HEK293T (cell line): ENCODE results near the gene MCTP2.

Experiments used
- CTCF ChIA-PET: fragments of 350-600 bp; formaldehyde crosslinking; extraction: SDS; loops from one replicate; lab custom pipeline; 2021; ENCODE audit warnings: antibody characterized with exemption, inconsistent platforms; lab: Yijun Ruan, JAX
- POLR2A ChIA-PET: fragments of 350-600 bp; formaldehyde crosslinking; extraction: SDS; loops from one replicate; lab custom pipeline; 2020; ENCODE audit warnings: antibody characterized with exemption, inconsistent platforms; lab: Yijun Ruan, JAX
- DNase-seq: peaks from one replicate; pipeline ENCODE4 v3.0.0; 2012; ENCODE audit warnings: mixed read lengths; ENCODE audit errors: extremely low spot score
- ARNT ChIP-seq: fragments of 450-650 bp; IDR thresholded peaks from 2 replicates; pipeline ENCODE4 v1.6.1; 2017; ENCODE audit warnings: mild to moderate bottlenecking
- BHLHE40 ChIP-seq: fragments of 450-650 bp; IDR thresholded peaks from 2 replicates; pipeline ENCODE4 v1.6.1; 2016; ENCODE audit warnings: mild to moderate bottlenecking, moderate library complexity, borderline replicate concordance
- CTBP1 ChIP-seq: fragments of 450-650 bp; IDR thresholded peaks from 2 replicates; pipeline ENCODE4 v1.6.1; 2016; ENCODE audit warnings: borderline replicate concordance
- ELF4 ChIP-seq: fragments of 450-650 bp; IDR thresholded peaks from 2 replicates; pipeline ENCODE4 v1.6.1; 2017; ENCODE audit warnings: antibody characterized with exemption
- FOXA1 ChIP-seq: fragments of 450-650 bp; IDR thresholded peaks from 2 replicates; pipeline ENCODE4 v1.6.1; 2016; ENCODE audit warnings: mild to moderate bottlenecking
- FOXK2 ChIP-seq: fragments of 450-650 bp; IDR thresholded peaks from 2 replicates; pipeline ENCODE4 v1.6.1; 2016; ENCODE audit warnings: mild to moderate bottlenecking
- FOXM1 ChIP-seq: fragments of 450-650 bp; IDR thresholded peaks from 2 replicates; pipeline ENCODE4 v1.6.1; 2017; ENCODE audit warnings: mild to moderate bottlenecking, borderline replicate concordance
- HDGF ChIP-seq: fragments of 450-650 bp; IDR thresholded peaks from 2 replicates; pipeline ENCODE4 v1.6.1; 2017; ENCODE audit warnings: antibody characterized with exemption, borderline replicate concordance
- L3MBTL2 ChIP-seq: fragments of 450-650 bp; conservative IDR thresholded peaks from 2 replicates; pipeline ENCODE4 v1.6.1; 2016; ENCODE audit warnings: mild to moderate bottlenecking
- LEF1 ChIP-seq: fragments of 450-650 bp; IDR thresholded peaks from 2 replicates; pipeline ENCODE4 v1.6.1; 2017; ENCODE audit warnings: mild to moderate bottlenecking, borderline replicate concordance
- NFRKB ChIP-seq: fragments of 450-650 bp; IDR thresholded peaks from 2 replicates; pipeline ENCODE4 v1.6.1; 2016; ENCODE audit warnings: mild to moderate bottlenecking, moderate library complexity
- SP1 ChIP-seq: fragments of 450-650 bp; IDR thresholded peaks from 2 replicates; pipeline ENCODE4 v1.6.1; 2017
- SUZ12 ChIP-seq: fragments of 450-650 bp; IDR thresholded peaks from 2 replicates; pipeline ENCODE4 v1.6.1; 2016; ENCODE audit warnings: mild to moderate bottlenecking
- TARDBP ChIP-seq: fragments of 450-650 bp; IDR thresholded peaks from 2 replicates; pipeline ENCODE4 v1.6.1; 2016
- ZNF384 ChIP-seq: fragments of 450-650 bp; IDR thresholded peaks from 2 replicates; pipeline ENCODE4 v1.6.1; 2016
- TF ChIP-seq, protein P1 (sequence below): fragments of 450-650 bp; IDR thresholded peaks from 2 replicates; pipeline ENCODE4 v1.6.1; 2016

The MCTP2 gene

DNA sequence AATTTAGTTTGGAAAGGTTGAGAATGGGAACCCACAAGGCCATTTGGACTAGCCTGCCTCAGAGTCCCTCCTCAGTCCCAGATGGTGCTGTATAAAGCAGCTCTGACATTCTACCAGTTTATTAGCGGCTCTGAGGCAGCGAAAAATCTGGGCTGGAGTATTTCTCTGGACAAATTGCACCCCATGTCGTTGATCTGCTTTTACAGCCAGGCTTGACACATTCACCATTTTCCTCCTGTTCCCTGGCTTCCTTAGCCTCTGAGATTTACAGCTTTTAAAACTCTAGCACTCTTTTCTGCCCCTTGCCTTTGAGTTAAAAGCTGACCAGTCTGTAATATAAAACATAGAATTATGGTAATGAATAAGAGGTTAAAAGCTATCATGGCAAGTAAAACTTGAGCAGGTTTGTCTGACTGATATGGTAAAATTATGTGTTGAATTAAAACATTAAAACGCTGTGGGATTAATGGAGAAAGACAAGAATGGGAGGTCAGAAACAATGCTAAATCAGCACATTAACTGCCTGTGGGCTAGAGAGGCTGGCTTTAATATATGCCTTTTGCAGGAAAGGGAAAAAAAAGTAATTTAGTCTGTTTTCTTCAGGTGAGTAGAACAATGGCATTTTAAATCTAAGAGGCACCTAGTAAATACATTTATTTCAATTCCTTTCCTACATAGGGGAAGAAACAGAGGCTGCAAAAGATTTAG lies 131.2 kb downstream of the MCTP2 start:
- DNase-seq, result no peak
- CTCF ChIA-PET, result interaction anchor here (0.7 kb wide), 1 partner anchor 120 kb away, joined by 5 read pairs; no protein-coding TSS in a partner anchor
- TF ChIP-seq TARDBP, result no peak
- no peak for TF ChIP-seq ARNT
- TF ChIP-seq FOXK2, result no peak
- TF ChIP-seq L3MBTL2, result no peak
- no peak for TF ChIP-seq SP1
- TF ChIP-seq ZNF384, result no peak
- TF ChIP-seq BHLHE40, result no peak
- no peak for TF ChIP-seq SUZ12
- TF ChIP-seq LEF1, result no peak
- TF ChIP-seq NFRKB, result no peak
- TF ChIP-seq, protein P1, sequence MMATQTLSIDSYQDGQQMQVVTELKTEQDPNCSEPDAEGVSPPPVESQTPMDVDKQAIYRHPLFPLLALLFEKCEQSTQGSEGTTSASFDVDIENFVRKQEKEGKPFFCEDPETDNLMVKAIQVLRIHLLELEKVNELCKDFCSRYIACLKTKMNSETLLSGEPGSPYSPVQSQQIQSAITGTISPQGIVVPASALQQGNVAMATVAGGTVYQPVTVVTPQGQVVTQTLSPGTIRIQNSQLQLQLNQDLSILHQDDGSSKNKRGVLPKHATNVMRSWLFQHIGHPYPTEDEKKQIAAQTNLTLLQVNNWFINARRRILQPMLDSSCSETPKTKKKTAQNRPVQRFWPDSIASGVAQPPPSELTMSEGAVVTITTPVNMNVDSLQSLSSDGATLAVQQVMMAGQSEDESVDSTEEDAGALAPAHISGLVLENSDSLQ, result no peak
- no peak for TF ChIP-seq CTBP1
- no peak for TF ChIP-seq ELF4
- TF ChIP-seq HDGF, result no peak
- TF ChIP-seq FOXM1, result no peak
- no peak for TF ChIP-seq FOXA1
- POLR2A ChIA-PET, result no interaction called here

DNA sequence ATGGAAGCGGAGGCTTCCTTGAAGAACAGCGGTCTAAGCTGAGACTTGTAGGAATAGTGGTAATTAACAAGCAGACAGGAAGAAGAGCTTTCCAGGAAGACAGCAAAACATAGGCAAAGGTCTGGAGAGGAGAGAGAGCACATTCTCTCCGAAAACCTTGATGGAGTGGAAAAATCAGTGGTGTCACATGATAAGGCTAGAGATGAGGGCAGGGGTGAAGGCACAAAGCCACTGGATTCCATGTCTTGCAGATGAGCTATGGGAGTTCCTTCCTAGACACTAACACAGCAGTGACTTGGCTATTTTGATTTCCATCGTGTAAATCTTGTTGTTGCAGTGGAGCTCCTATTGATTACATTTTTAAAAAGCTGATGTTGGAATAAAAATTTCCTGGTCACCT lies 132.0 kb downstream of the MCTP2 start:
- POLR2A ChIA-PET, result no interaction called here
- no peak for TF ChIP-seq NFRKB
- TF ChIP-seq HDGF, result no peak
- TF ChIP-seq FOXA1, result no peak
- no peak for TF ChIP-seq SUZ12
- TF ChIP-seq L3MBTL2, result no peak
- no peak for TF ChIP-seq FOXM1
- TF ChIP-seq FOXK2, result no peak
- no peak for TF ChIP-seq TARDBP
- TF ChIP-seq LEF1, result no peak
- TF ChIP-seq, protein P1, result no peak
- no peak for TF ChIP-seq ZNF384
- no peak for TF ChIP-seq BHLHE40
- TF ChIP-seq CTBP1, result no peak
- no peak for TF ChIP-seq ARNT
- TF ChIP-seq SP1, result no peak
- CTCF ChIA-PET, result no interaction called here
- no peak for DNase-seq

DNA sequence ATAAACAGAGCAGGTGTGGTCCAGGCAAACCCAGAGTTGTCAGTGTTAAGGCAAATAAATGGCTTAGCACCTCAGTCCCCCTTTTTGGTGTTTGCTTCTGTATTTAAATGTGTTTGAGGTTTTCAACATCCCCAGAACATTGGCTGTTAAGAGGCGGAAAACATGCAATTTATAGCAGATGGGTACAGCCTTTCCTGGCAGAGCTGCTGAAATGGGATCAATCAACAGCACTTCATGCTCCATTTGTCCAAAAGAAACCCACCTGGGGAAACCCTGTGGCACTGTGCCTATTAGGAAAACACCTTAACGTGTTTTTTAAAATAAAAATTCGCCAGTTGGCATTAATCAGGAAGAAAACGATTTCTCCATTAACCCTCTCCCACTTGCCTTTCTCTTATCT lies 135.4 kb downstream of the MCTP2 start:
- no peak for DNase-seq
- POLR2A ChIA-PET, result no interaction called here
- TF ChIP-seq FOXM1 (no peak), ARNT (no peak), ZNF384 (no peak), FOXA1 (no peak), L3MBTL2 (no peak), LEF1 (no peak), NFRKB (no peak), SP1 (no peak), ELF4 (no peak), BHLHE40 (no peak), HDGF (no peak), TARDBP (no peak), SUZ12 (no peak)
- CTCF ChIA-PET, result no interaction called here

DNA sequence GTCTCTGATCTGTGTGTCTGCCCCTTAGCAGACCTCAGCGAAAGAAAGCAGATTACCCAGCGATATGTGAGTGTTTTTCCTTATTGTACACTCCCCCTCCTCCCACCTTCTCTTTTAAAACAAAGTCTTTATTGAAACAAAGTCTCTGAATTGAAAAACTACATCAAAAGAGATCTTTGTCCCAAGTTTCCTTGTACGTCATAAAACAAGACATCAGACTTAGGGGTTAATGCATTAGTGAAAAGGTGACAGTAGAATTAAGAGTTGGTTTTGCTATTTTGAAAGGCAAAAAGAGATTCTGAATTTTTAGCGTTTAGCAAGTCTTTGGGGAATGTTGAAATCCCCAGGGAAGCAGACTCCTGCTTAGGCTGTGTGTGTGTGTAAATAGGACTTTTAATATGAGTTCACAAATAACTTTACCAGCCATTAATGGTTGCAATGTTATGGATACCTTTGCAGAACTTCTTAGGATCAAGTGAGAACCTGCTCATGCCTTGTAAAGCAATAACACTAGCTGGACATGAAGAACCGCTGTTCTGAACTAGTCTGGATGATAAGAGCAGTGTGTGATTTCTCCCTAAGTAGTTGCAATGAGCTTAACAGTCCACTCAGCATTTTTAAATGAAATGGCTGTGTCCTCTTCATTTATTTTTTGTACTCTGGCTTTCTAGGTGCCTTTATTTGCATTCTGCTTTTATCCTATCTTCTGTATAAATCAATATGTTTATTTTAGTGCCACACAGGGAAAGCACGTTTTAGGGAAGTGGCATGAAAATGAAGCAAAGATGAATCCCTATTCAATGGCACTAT lies 136.6 kb downstream of the MCTP2 start:
- CTCF ChIA-PET, result no interaction called here
- TF ChIP-seq CTBP1 (no peak), ZNF384 (no peak), FOXK2 (no peak), BHLHE40 (no peak), HDGF (no peak), ARNT (no peak), FOXA1 (no peak), ELF4 (no peak), L3MBTL2 (no peak), LEF1 (no peak), NFRKB (no peak), FOXM1 (no peak), SP1 (no peak), SUZ12 (no peak), TARDBP (no peak)
- TF ChIP-seq, protein P1, result no peak
- POLR2A ChIA-PET, result no interaction called here
- DNase-seq, result no peak

DNA sequence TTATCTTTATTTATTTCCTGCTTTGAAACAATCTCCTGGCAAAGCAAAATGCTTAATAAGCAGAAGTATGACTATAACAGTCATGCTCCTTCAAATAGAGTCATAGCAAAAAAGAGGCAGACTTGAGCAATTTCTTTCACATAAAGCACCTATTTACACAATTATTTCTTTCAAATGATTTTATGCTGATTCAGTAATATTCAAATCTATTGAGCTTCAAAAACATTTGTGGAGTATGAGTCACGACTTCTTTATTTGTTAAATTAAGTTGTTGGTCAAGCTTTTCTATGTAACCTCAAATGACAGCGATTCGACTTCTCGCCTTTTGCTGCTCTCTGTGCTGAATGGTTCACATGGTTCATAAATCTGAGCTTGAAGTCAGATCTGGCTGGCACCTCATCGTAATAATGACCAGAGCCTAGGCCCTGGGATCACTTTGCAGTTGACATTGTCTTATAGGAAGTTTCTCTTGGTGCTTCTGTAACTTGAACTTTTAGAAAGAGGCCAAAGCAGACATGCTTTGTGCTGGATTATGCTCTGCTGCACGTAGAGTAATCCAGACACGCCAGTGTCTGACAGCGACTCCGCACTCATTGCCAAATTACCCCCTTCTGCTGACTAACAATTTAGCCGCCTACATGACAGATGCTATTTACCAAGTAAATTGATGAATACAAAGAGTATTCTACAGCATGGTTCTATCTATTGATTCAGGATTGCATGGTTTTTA lies 139.0 kb downstream of the MCTP2 start:
- ChIA-PET CTCF (interaction anchor here (0.7 kb wide), 1 partner anchor 9 kb away, joined by 3 read pairs; no protein-coding TSS in a partner anchor), POLR2A (no interaction called here)
- TF ChIP-seq FOXK2 (no peak), ZNF384 (no peak), LEF1 (no peak), HDGF (no peak), ARNT (no peak)
- DNase-seq, result no peak
